Peyer's patch (tissue), 4 donors: Measurements from ENCODE around the gene RELN.

ENCODE experiments used
- POLR2A ChIP-seq, 2 donors: fragments of 450-650 bp; IDR thresholded peaks; one replicate each; pipeline ENCODE4 v1.5.1; 2017; ENCODE audit warnings: antibody characterized with exemption in 2 of 2, mild to moderate bottlenecking in 2 of 2, moderate library complexity in 2 of 2
- TF ChIP-seq, protein P1 (sequence below), 6 experiments: fragments of 450-650 bp in 4 of 6; fragments of 200-600 bp in 2 of 6; sonication (generic) in 1 of 6; IDR thresholded peaks; one replicate each; pipeline ENCODE4 v1.5.1; 2017 to 2019; ENCODE audit warnings: antibody characterized with exemption in 6 of 6, mild to moderate bottlenecking in 3 of 6, moderate library complexity in 1 of 6

DNA sequence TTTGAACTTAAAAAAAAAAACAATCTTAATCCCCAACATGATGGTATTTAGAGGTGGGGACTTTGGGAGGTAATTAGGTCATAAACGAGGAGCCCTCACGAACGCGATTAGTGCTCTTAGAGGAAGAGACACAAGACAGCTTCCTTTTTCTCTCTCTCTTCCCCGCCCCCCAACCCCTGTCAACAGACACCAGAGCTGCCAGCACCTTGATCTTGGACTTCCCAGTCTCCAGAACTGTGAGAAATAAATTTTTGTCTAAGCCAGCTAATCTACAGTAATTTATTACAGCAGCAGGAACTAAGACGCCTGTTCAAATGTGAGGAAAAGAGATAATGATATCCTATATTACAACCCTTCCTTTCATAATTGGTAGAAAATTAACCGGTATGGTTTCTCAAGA lies 40.1 kb downstream of the RELN start:
- TF ChIP-seq, protein P1, sequence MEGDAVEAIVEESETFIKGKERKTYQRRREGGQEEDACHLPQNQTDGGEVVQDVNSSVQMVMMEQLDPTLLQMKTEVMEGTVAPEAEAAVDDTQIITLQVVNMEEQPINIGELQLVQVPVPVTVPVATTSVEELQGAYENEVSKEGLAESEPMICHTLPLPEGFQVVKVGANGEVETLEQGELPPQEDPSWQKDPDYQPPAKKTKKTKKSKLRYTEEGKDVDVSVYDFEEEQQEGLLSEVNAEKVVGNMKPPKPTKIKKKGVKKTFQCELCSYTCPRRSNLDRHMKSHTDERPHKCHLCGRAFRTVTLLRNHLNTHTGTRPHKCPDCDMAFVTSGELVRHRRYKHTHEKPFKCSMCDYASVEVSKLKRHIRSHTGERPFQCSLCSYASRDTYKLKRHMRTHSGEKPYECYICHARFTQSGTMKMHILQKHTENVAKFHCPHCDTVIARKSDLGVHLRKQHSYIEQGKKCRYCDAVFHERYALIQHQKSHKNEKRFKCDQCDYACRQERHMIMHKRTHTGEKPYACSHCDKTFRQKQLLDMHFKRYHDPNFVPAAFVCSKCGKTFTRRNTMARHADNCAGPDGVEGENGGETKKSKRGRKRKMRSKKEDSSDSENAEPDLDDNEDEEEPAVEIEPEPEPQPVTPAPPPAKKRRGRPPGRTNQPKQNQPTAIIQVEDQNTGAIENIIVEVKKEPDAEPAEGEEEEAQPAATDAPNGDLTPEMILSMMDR (IDR thresholded peaks at IDR 0.05): no peak
- no peak for TF ChIP-seq POLR2A (IDR thresholded peaks at IDR 0.05)
